Sigmoid colon (tissue), 7 donors: Measurements from ENCODE around the gene SLX4IP. TPM values are rescaled to one million over a fixed set of nuclear protein-coding genes. Genes with fewer than 3 reads are reported as not detected.

ENCODE experiments used
- DNase-seq: peaks from one replicate; pipeline ENCODE4 v3.0.0-alpha.2; 2019
- H3K27ac ChIP-seq, 4 donors: fragments of 200-600 bp; sonication (generic); one replicate each; pipeline ENCODE4 v1.5.1; 2016 to 2019; ENCODE audit warnings: mild to moderate bottlenecking in 1 of 4
- H3K27me3 ChIP-seq, 3 donors: fragments of 200-600 bp; sonication (generic); one replicate each; pipeline ENCODE4 v1.5.1; 2019; ENCODE audit warnings: mild to moderate bottlenecking in 1 of 3
- H3K36me3 ChIP-seq, 4 donors: fragments of 200-600 bp; sonication (generic); one replicate each; pipeline ENCODE4 v1.5.1; 2016 to 2019
- H3K4me1 ChIP-seq, 4 donors: fragments of 200-600 bp; sonication (generic); one replicate each; pipeline ENCODE4 v1.5.1; 2017 to 2019
- H3K4me3 ChIP-seq, 4 donors: fragments of 200-600 bp; sonication (generic); one replicate each; pipeline ENCODE4 v1.5.1; 2017 to 2019; ENCODE audit warnings: mild to moderate bottlenecking in 2 of 4, moderate library complexity in 1 of 4
- H3K9me3 ChIP-seq, 4 donors: fragments of 200-600 bp in 3 of 4; sonication (generic) in 3 of 4; one replicate each; pipeline versions ENCODE4 v1.5.1 to v1.6.1; 2013 to 2019
- CTCF ChIP-seq, 4 experiments: fragments of 450-650 bp in 3 of 4; fragments of 200-600 bp in 1 of 4; IDR thresholded peaks; one replicate each; pipeline ENCODE4 v1.5.1; 2016 to 2019; ENCODE audit warnings: antibody characterized with exemption in 4 of 4, mild to moderate bottlenecking in 3 of 4, moderate library complexity in 2 of 4
- EP300 ChIP-seq, 4 donors: sonication (generic); formaldehyde crosslinking; IDR thresholded peaks; one replicate each; pipeline ENCODE4 v1.6.1; 2017; ENCODE audit warnings: antibody characterized with exemption in 4 of 4
- POLR2A ChIP-seq, 2 donors: fragments of 450-650 bp; IDR thresholded peaks; one replicate each; pipeline ENCODE4 v1.6.1; 2016; ENCODE audit warnings: antibody characterized with exemption in 2 of 2, mild to moderate bottlenecking in 2 of 2, moderate library complexity in 2 of 2
- POLR2AphosphoS5 ChIP-seq, 4 donors: sonication (generic); formaldehyde crosslinking; IDR thresholded peaks; one replicate each; pipeline ENCODE4 v1.6.1; 2017; ENCODE audit warnings: antibody characterized with exemption in 4 of 4
- WGBS, 2 donors: extraction: QIAGEN DNeasy Blood & Tissue Kit; methylation state at CpG; one replicate each; pipeline ENCODE4 v1.1.7; 2013; 5-methylcytosine and 5-hydroxymethylcytosine counted together
- intact Hi-C: fragments of 100-400 bp; cut with DNase I; formaldehyde crosslinking; loops from one replicate; pipeline ENCODE4 v1.15.1; 2023
- polyA plus RNA-seq, 3 donors: library from polyadenylated mRNA; stranded (reverse); fragments of 200-250 nt; gene quantifications; one replicate each; pipeline ENCODE4 v1.2.3, GENCODE V29; 2013
- total RNA-seq, 4 donors: library from RNA; depleted of rRNA; stranded (reverse); fragments of >200 nt; gene quantifications; one replicate each; pipeline ENCODE4 v1.1.0, GENCODE V29; 2016
- donor health status: healthy with polysubstance abuse.
- donor health status: Bipolar disorder and iron deficiency.
- donor health status: healthy.

The SLX4IP gene
- total and polyA plus RNA-seq, 7 donors: 1.2 to 4.2 (median 2.4) TPM

GRCh38 chr20:10603378-10603777, 168.3 kb downstream of the SLX4IP start:
- peak overlapping the region; percentile 36 to 67 (median 56) for H3K27ac ChIP-seq
- peaks cover 0 to 17% (median 12%) of the 10 kb centered on the region in 4 donors for H3K4me1 ChIP-seq
- 77 to 90% methylated on average over 4 of the region's 4 CpGs for WGBS, 2 donors
- no peak overlapping the region for H3K4me3 ChIP-seq
- H3K9me3 ChIP-seq: no peaks in the 10 kb centered on the region
- no peaks in the 10 kb centered on the region for H3K36me3 ChIP-seq
- no peak for DNase-seq
- TF ChIP-seq CTCF (IDR thresholded peaks at IDR 0.05) (no peak), EP300 (IDR thresholded peaks at IDR 0.05) (no peak)
- intact Hi-C loops: no loop called here
- no peaks in the 10 kb centered on the region for H3K27me3 ChIP-seq

DNA sequence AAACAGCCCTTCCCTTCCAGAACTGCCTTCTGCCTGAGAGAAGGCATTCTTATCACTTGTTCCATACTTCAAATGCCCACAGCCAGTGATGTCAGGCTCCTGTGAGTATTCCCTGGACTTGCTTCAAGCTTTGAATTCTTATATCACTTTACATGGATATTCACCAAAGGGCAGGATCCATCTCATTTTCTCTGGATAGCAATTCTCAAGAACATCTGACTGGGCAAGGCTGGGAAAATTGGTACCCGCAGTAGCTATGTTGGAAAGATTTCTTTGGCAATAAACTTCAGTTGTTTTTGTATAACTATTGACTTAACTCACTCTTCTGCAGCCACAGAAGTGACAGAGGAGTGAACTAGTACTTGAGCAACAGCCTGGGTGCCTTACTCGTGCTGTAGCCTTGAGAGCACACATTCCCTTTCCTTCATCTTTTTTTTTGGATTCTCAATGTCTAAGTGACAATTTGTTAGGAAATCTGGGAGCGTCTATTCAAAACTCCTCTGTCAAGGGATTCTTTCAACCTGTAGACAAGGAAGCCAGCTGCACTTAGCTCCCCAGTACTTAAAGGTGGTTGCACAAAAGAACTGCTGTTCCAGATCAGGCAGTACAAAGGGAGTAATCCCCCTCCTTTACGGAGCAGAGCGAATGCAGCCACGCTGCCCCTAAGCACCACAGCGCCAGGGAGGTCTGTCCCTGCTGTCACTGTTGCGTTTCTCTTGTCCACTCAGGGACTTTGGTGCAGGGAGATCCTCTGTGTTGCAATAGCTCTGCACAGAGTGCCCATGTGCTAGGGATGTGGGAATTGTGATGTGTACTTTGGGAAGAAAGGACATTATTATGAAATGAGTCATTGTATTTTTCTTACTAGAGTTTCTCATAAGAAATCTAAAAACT, 169.1 kb downstream of the SLX4IP start:
- H3K36me3 ChIP-seq: no peaks in the 10 kb centered on the region
- no peak overlapping the region for H3K4me3 ChIP-seq
- H3K27ac ChIP-seq: peak overlapping the region; percentile 36 to 67 (median 56)
- H3K4me1 ChIP-seq: peaks cover 0 to 17% (median 12%) of the 10 kb centered on the region in 4 donors
- H3K27me3 ChIP-seq: no peaks in the 10 kb centered on the region
- WGBS, 2 donors: 85 to 90% methylated on average over 8 of the region's 8 CpGs
- TF ChIP-seq POLR2AphosphoS5 (IDR thresholded peaks at IDR 0.05): peak; percentile 35 to 82 (median 66)
- no peak for TF ChIP-seq EP300 (IDR thresholded peaks at IDR 0.05)
- intact Hi-C loops: no loop called here
- peak; percentile 87 for DNase-seq
- no peaks in the 10 kb centered on the region for H3K9me3 ChIP-seq

- no peak overlapping the region for H3K4me3 ChIP-seq
- no peak for TF ChIP-seq POLR2AphosphoS5 (IDR thresholded peaks at IDR 0.05)
- no peak for TF ChIP-seq EP300 (IDR thresholded peaks at IDR 0.05)
- TF ChIP-seq CTCF (IDR thresholded peaks at IDR 0.05): no peak
- no peak for TF ChIP-seq POLR2A (IDR thresholded peaks at IDR 0.05)
- no peaks in the 10 kb centered on the region for H3K9me3 ChIP-seq
- no peaks in the 10 kb centered on the region for H3K36me3 ChIP-seq
- DNase-seq: no peak
- H3K27ac ChIP-seq: peak overlapping the region; percentile 7 to 67 (median 51)
- no peaks in the 10 kb centered on the region for H3K27me3 ChIP-seq
- WGBS, 2 donors: 84 to 92% methylated on average over 2 of the region's 2 CpGs
- intact Hi-C loops: no loop called here
- peaks cover 0 to 17% (median 12%) of the 10 kb centered on the region in 4 donors for H3K4me1 ChIP-seq
These were observed 169.8 kb downstream of the SLX4IP start for GRCh38 chr20:10604865-10605440.

DNA sequence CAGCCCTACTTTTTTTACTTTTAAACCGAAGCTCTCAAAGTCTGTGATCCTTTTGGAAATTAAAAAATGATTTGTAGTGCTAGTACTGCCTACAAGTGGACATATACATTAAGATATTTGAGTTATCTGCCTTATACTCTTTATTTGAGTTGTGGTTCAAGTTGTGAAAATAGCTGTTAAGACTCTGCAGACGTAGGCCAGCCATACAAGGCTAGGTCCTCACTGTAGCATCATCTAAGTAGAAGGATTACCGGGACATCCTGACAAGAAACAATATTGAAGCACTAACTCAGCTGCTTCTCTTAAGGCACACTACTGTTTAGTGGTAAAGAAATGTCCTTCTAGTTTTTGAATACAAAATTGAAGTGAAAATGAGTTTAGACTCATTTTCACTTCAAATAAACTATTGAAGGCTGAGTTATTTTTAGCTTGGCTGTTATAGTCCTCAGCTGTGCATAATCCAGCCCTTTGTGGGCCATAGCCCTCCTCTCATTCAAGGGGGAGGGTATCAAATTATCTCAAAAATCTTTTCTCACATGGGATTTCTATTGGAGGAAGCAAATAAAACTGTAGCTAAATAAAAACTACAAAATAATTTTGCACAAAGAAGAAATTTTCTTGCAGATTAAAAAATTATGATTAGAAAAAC, 170.6 kb downstream of the SLX4IP start:
- no peak for DNase-seq
- intact Hi-C loops: no loop called here
- WGBS, 2 donors: 92 to 93% methylated on average over 3 of the region's 3 CpGs
- H3K27ac ChIP-seq: peak overlapping the region in 3 of 4 donors; percentile 36 to 67 (median 66)
- H3K9me3 ChIP-seq: no peaks in the 10 kb centered on the region
- H3K4me1 ChIP-seq: peaks cover 0 to 17% (median 12%) of the 10 kb centered on the region in 4 donors
- no peak overlapping the region for H3K4me3 ChIP-seq
- no peak for TF ChIP-seq EP300 (IDR thresholded peaks at IDR 0.05)
- no peaks in the 10 kb centered on the region for H3K36me3 ChIP-seq
- no peaks in the 10 kb centered on the region for H3K27me3 ChIP-seq

DNA sequence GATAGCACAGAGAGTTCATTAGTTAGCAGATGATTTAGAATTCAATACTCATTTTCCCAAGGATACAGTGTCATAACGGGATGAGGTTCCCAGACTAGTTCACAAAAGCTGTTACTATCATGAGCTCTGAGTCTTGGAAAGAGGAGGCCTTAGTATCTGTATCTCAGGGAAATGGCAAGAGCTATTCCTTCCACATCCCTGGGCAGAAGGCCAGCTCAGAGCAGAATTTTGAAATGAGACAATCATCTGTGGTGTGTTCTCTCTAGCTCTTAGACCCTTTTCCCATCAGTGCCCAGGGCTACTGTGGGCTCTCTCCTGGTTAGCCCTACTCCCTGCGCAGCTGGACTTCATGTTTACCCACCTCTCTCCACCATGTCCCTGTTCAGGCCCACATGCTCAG, 174.2 kb downstream of the SLX4IP start:
- Histone ChIP-seq H3K27me3 (no peaks in the 10 kb centered on the region), H3K4me1 (peaks cover 0 to 16% (median 5%) of the 10 kb centered on the region in 4 donors), H3K4me3 (no peak overlapping the region), H3K9me3 (no peaks in the 10 kb centered on the region), H3K36me3 (no peaks in the 10 kb centered on the region), H3K27ac (peak overlapping the region; percentile 41 to 70 (median 62))
- TF ChIP-seq POLR2A (IDR thresholded peaks at IDR 0.05) (no peak), EP300 (IDR thresholded peaks at IDR 0.05) (no peak)
- 90 to 92% methylated on average over 2 of the region's 2 CpGs for WGBS, 2 donors
- intact Hi-C loops: no loop called here
- DNase-seq: peak; percentile 90

- no peaks in the 10 kb centered on the region for H3K9me3 ChIP-seq
- H3K4me1 ChIP-seq: peaks cover 0 to 12% (median under 1%) of the 10 kb centered on the region in 4 donors
- DNase-seq: no peak
- no peaks in the 10 kb centered on the region for H3K27me3 ChIP-seq
- TF ChIP-seq POLR2AphosphoS5 (IDR thresholded peaks at IDR 0.05): no peak
- TF ChIP-seq CTCF (IDR thresholded peaks at IDR 0.05): no peak
- TF ChIP-seq EP300 (IDR thresholded peaks at IDR 0.05): no peak
- TF ChIP-seq POLR2A (IDR thresholded peaks at IDR 0.05): no peak
- H3K27ac ChIP-seq: peak overlapping the region; percentile 37 to 70 (median 62)
- no peak overlapping the region for H3K4me3 ChIP-seq
- no peaks in the 10 kb centered on the region for H3K36me3 ChIP-seq
- intact Hi-C loops: loop anchor here (5.0 kb wide), 1 partner anchor 63 kb away; the partner anchor contains the start of gene JAG1
These were observed 174.7 kb downstream of the SLX4IP start for GRCh38 chr20:10609770-10610169.
